Measurements from ENCODE around the gene SCARF2.

The SCARF2 gene

GRCh38 chr22:20407829-20408228 is 29.8 kb downstream of the SCARF2 start:
- DNase-seq (ENCODE audit: low spot score in 2 of 2) = no peak
- no peaks in the 10 kb centered on the region for H3K9me3 Mint-ChIP-seq
- no peak overlapping the region for H3K4me3 Mint-ChIP-seq
- ATAC-seq (ENCODE audit: low read depth) = no peak
- H3K36me3 Mint-ChIP-seq = peaks cover 14% of the 10 kb centered on the region
- peaks cover 3% of the 10 kb centered on the region for H3K4me1 Mint-ChIP-seq
- H3K27me3 Mint-ChIP-seq = no peaks in the 10 kb centered on the region
- H3K27ac Mint-ChIP-seq = no peak overlapping the region

- Mint-ChIP-seq H3K27me3 (no peaks in the 10 kb centered on the region), H3K9me3 (no peaks in the 10 kb centered on the region), H3K4me1 (peaks cover 3% of the 10 kb centered on the region), H3K4me3 (no peak overlapping the region), H3K36me3 (peaks cover 14% of the 10 kb centered on the region), H3K27ac (no peak overlapping the region)
- ATAC-seq (ENCODE audit: low read depth) (no peak), DNase-seq (ENCODE audit: low spot score in 2 of 2) (no peak)
Measured at GRCh38 chr22:20406686-20407408, 30.8 kb downstream of the SCARF2 start.

GRCh38 chr22:20405931-20406685 is 31.5 kb downstream of the SCARF2 start:
- Mint-ChIP-seq H3K27me3 (no peaks in the 10 kb centered on the region), H3K9me3 (no peaks in the 10 kb centered on the region), H3K27ac (no peak overlapping the region), H3K36me3 (peaks cover 14% of the 10 kb centered on the region), H3K4me1 (peaks cover 3% of the 10 kb centered on the region), H3K4me3 (no peak overlapping the region)
- ATAC-seq (ENCODE audit: low read depth) = no peak
- DNase-seq (ENCODE audit: low spot score in 2 of 2) = no peak

- Mint-ChIP-seq H3K9me3 (no peaks in the 10 kb centered on the region), H3K27ac (no peak overlapping the region), H3K4me3 (no peak overlapping the region), H3K4me1 (peaks cover 3% of the 10 kb centered on the region), H3K36me3 (peaks cover 14% of the 10 kb centered on the region), H3K27me3 (no peaks in the 10 kb centered on the region)
- no peak for DNase-seq (ENCODE audit: low spot score in 2 of 2)
- no peak for ATAC-seq (ENCODE audit: low read depth)
Measured at GRCh38 chr22:20405291-20405930, 32.2 kb downstream of the SCARF2 start.

GRCh38 chr22:20404881-20405280 is 32.7 kb downstream of the SCARF2 start:
- Mint-ChIP-seq H3K9me3 (no peaks in the 10 kb centered on the region), H3K4me1 (peaks cover 3% of the 10 kb centered on the region), H3K36me3 (peaks cover 14% of the 10 kb centered on the region), H3K4me3 (no peak overlapping the region), H3K27me3 (no peaks in the 10 kb centered on the region), H3K27ac (no peak overlapping the region)
- ATAC-seq (ENCODE audit: low read depth) (no peak), DNase-seq (ENCODE audit: low spot score in 2 of 2) (no peak)

- no peaks in the 10 kb centered on the region for H3K27me3 Mint-ChIP-seq
- H3K4me3 Mint-ChIP-seq = no peak overlapping the region
- H3K9me3 Mint-ChIP-seq = no peaks in the 10 kb centered on the region
- H3K36me3 Mint-ChIP-seq = peaks cover 14% of the 10 kb centered on the region
- H3K4me1 Mint-ChIP-seq = peaks cover 7% of the 10 kb centered on the region
- no peak for DNase-seq (ENCODE audit: low spot score in 2 of 2)
- H3K27ac Mint-ChIP-seq = no peak overlapping the region
- ATAC-seq (ENCODE audit: low read depth) = no peak
Measured at GRCh38 chr22:20403779-20404140, 33.9 kb downstream of the SCARF2 start.

- no peaks in the 10 kb centered on the region for H3K27me3 Mint-ChIP-seq
- H3K36me3 Mint-ChIP-seq = peaks cover 14% of the 10 kb centered on the region
- H3K4me1 Mint-ChIP-seq = peaks cover 7% of the 10 kb centered on the region
- ATAC-seq (ENCODE audit: low read depth) (no peak), DNase-seq (ENCODE audit: low spot score in 2 of 2) (no peak)
- H3K27ac Mint-ChIP-seq = no peak overlapping the region
- no peak overlapping the region for H3K4me3 Mint-ChIP-seq
- H3K9me3 Mint-ChIP-seq = no peaks in the 10 kb centered on the region
Measured at GRCh38 chr22:20402960-20403778, 34.5 kb downstream of the SCARF2 start.

- no peak overlapping the region for H3K27ac Mint-ChIP-seq
- H3K27me3 Mint-ChIP-seq = no peaks in the 10 kb centered on the region
- peaks cover 13% of the 10 kb centered on the region for H3K36me3 Mint-ChIP-seq
- H3K4me3 Mint-ChIP-seq = no peak overlapping the region
- H3K4me1 Mint-ChIP-seq = peaks cover 13% of the 10 kb centered on the region
- ATAC-seq (ENCODE audit: low read depth) (no peak), DNase-seq (ENCODE audit: low spot score in 2 of 2) (no peak)
- no peaks in the 10 kb centered on the region for H3K9me3 Mint-ChIP-seq
Measured at GRCh38 chr22:20401376-20402014, 36.1 kb downstream of the SCARF2 start.

- DNase-seq (ENCODE audit: low spot score in 2 of 2) = no peak
- no peak for ATAC-seq (ENCODE audit: low read depth)
- no peak overlapping the region for H3K4me3 Mint-ChIP-seq
- peaks cover 13% of the 10 kb centered on the region for H3K36me3 Mint-ChIP-seq
- H3K27ac Mint-ChIP-seq = no peak overlapping the region
- H3K4me1 Mint-ChIP-seq = peaks cover 20% of the 10 kb centered on the region
- H3K27me3 Mint-ChIP-seq = no peaks in the 10 kb centered on the region
- H3K9me3 Mint-ChIP-seq = no peaks in the 10 kb centered on the region
Measured at GRCh38 chr22:20400606-20401375, 36.8 kb downstream of the SCARF2 start.

- H3K27me3 Mint-ChIP-seq = no peaks in the 10 kb centered on the region
- H3K36me3 Mint-ChIP-seq = peaks cover 11% of the 10 kb centered on the region
- no peak overlapping the region for H3K27ac Mint-ChIP-seq
- H3K4me1 Mint-ChIP-seq = peaks cover 27% of the 10 kb centered on the region
- no peak overlapping the region for H3K4me3 Mint-ChIP-seq
- no peak for DNase-seq (ENCODE audit: low spot score in 2 of 2)
- no peak for ATAC-seq (ENCODE audit: low read depth)
- H3K9me3 Mint-ChIP-seq = no peaks in the 10 kb centered on the region
Measured at GRCh38 chr22:20399866-20400605, 37.6 kb downstream of the SCARF2 start.

- Mint-ChIP-seq H3K9me3 (no peaks in the 10 kb centered on the region), H3K4me1 (peaks cover 28% of the 10 kb centered on the region), H3K27ac (no peak overlapping the region), H3K4me3 (no peak overlapping the region), H3K36me3 (peaks cover 6% of the 10 kb centered on the region), H3K27me3 (no peaks in the 10 kb centered on the region)
- DNase-seq (ENCODE audit: low spot score in 2 of 2) = no peak
- no peak for ATAC-seq (ENCODE audit: low read depth)
Measured at GRCh38 chr22:20398420-20398819, 39.2 kb downstream of the SCARF2 start.

GRCh38 chr22:20397498-20397897 is 40.1 kb downstream of the SCARF2 start:
- no peak overlapping the region for H3K4me3 Mint-ChIP-seq
- DNase-seq (ENCODE audit: low spot score in 2 of 2) = no peak
- H3K9me3 Mint-ChIP-seq = no peaks in the 10 kb centered on the region
- H3K27me3 Mint-ChIP-seq = no peaks in the 10 kb centered on the region
- H3K4me1 Mint-ChIP-seq = peaks cover 26% of the 10 kb centered on the region
- no peak overlapping the region for H3K27ac Mint-ChIP-seq
- H3K36me3 Mint-ChIP-seq = peaks cover 2% of the 10 kb centered on the region
- no peak for ATAC-seq (ENCODE audit: low read depth)
